PC-9 (cell line): ENCODE data around the gene PTPRT.

Experiments
- EZH2 ChIP-seq: fragments of 200-600 bp; sonication (generic); IDR thresholded peaks from 2 replicates; pipeline ENCODE4 v1.8.0; 2017; ENCODE audit warnings: antibody characterized with exemption, low read depth
- TF ChIP-seq, protein P1 (sequence below): fragments of 200-600 bp; sonication (generic); conservative IDR thresholded peaks from 2 replicates; pipeline ENCODE4 v1.6.1; 2017; ENCODE audit warnings: mixed run types, antibody characterized with exemption, mild to moderate bottlenecking, moderate library complexity

DNA sequence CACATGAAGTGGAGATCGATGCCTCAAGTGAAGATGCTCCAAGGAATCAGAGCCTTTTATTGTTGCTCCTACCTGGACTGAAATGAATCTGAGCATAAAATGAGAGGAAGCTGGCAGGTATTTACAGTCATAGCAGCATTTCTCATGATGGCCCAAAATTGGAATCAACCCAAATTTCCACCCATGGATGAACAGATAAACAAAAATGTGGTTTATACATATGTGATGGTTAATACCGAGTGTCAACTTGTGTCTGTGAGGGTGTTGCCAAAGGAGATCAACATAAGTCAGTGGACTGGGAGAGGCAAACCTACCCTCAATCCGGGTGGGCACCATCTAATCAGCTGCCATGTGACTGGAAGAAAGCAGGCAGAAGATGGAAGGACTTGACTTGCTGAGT, 178.2 kb downstream of the PTPRT start:
- TF ChIP-seq, protein P1, sequence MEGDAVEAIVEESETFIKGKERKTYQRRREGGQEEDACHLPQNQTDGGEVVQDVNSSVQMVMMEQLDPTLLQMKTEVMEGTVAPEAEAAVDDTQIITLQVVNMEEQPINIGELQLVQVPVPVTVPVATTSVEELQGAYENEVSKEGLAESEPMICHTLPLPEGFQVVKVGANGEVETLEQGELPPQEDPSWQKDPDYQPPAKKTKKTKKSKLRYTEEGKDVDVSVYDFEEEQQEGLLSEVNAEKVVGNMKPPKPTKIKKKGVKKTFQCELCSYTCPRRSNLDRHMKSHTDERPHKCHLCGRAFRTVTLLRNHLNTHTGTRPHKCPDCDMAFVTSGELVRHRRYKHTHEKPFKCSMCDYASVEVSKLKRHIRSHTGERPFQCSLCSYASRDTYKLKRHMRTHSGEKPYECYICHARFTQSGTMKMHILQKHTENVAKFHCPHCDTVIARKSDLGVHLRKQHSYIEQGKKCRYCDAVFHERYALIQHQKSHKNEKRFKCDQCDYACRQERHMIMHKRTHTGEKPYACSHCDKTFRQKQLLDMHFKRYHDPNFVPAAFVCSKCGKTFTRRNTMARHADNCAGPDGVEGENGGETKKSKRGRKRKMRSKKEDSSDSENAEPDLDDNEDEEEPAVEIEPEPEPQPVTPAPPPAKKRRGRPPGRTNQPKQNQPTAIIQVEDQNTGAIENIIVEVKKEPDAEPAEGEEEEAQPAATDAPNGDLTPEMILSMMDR, result no peak
- TF ChIP-seq EZH2, result no peak
